Fibroblast of skin of left quadriceps (primary cell): ENCODE data around the gene NLGN3.

Source experiments
- DNase-seq, 2 experiments: peaks; one replicate each; pipeline ENCODE4 v3.0.0-alpha.2; 2013; ENCODE audit warnings: low read depth in 2 of 2

The NLGN3 gene

GRCh38 chrX:71214152-71214551, 69.5 kb downstream of the NLGN3 start:
- no peak for DNase-seq

GRCh38 chrX:71214604-71215337, 70.1 kb downstream of the NLGN3 start:
- DNase-seq = no peak

GRCh38 chrX:71215338-71215912, 70.8 kb downstream of the NLGN3 start:
- no peak for DNase-seq

GRCh38 chrX:71216485-71216884, 71.8 kb downstream of the NLGN3 start:
- no peak for DNase-seq

GRCh38 chrX:71217298-71217697, 72.7 kb downstream of the NLGN3 start:
- DNase-seq = no peak
